A673 (cell line): ENCODE measurements around the gene SORCS3.

Experiments used
- EZH2 ChIP-seq: fragments of 200-600 bp; sonication (generic); IDR thresholded peaks from 2 replicates; pipeline ENCODE4 v1.6.1; 2017; ENCODE audit warnings: borderline replicate concordance, low read depth, mild to moderate bottlenecking, mixed read lengths, antibody characterized with exemption, low read length; ENCODE audit not compliant: poor library complexity, severe bottlenecking
- TF ChIP-seq, protein P1 (sequence below): fragments of 300-800, 200-600 bp; sonication (generic); conservative IDR thresholded peaks from 2 replicates; pipeline ENCODE4 v1.5.1; 2017; ENCODE audit warnings: low read depth, mild to moderate bottlenecking, antibody characterized with exemption, low read length, moderate library complexity, mixed read lengths

DNA sequence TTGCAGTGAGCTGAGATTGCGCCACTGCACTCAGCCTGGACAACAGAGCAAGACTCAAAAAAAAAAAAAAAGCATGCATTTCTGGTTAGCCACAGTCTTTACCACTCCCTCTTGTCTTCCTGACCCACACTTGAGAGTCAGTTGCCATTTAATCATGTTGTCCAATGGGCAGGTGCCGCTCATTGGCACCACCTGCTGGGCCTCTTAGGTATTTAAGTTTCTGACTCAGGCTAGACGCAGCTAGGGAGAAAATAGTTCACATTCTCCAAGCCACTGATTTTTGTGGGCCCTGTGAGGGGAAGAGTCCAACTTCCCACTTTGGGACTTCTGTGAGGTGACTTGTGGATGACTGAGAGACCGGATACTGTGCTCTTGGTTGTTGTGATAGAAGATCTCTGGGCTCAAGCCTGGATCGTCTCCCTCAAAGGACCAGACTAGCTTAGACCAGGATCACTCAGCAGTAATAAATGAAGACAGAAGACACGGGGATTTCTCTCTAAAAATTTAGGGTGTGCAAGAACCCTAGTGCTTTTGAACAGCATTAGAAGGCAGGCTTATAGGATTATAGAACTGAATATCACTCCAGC lies 26.8 kb upstream of the SORCS3 start:
- TF ChIP-seq, protein P1, sequence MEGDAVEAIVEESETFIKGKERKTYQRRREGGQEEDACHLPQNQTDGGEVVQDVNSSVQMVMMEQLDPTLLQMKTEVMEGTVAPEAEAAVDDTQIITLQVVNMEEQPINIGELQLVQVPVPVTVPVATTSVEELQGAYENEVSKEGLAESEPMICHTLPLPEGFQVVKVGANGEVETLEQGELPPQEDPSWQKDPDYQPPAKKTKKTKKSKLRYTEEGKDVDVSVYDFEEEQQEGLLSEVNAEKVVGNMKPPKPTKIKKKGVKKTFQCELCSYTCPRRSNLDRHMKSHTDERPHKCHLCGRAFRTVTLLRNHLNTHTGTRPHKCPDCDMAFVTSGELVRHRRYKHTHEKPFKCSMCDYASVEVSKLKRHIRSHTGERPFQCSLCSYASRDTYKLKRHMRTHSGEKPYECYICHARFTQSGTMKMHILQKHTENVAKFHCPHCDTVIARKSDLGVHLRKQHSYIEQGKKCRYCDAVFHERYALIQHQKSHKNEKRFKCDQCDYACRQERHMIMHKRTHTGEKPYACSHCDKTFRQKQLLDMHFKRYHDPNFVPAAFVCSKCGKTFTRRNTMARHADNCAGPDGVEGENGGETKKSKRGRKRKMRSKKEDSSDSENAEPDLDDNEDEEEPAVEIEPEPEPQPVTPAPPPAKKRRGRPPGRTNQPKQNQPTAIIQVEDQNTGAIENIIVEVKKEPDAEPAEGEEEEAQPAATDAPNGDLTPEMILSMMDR = peak; percentile 69
- no peak for TF ChIP-seq EZH2
